NT2/D1 (cell line): ENCODE measurements around the gene NLE1.

Source experiments
- SUZ12 ChIP-seq: IDR thresholded peaks from 2 replicates; pipeline ENCODE4 v1.6.1; 2011; ENCODE audit not compliant: insufficient read length, insufficient read depth; ENCODE audit errors: extremely low read depth
- YY1 ChIP-seq: IDR thresholded peaks from 2 replicates; pipeline ENCODE4 v1.6.1; 2011; ENCODE audit not compliant: insufficient read length, insufficient read depth
- ZNF274 ChIP-seq: IDR thresholded peaks from 2 replicates; pipeline ENCODE4 v1.6.1; 2011; ENCODE audit warnings: mild to moderate bottlenecking, low read depth, low read length

- TF ChIP-seq SUZ12 = no peak
- TF ChIP-seq ZNF274 = no peak
- TF ChIP-seq YY1 = no peak
These were observed 22.5 kb downstream of the NLE1 start, which contains the start of gene RAD51D for GRCh38 chr17:35119370-35120165.
